ENCODE data around the gene RHOT2.

Gene RHOT2

GRCh38 chr16:625117-625976 lies 42.6 kb upstream of the RHOT2 start:
- peaks cover 14% of the 10 kb centered on the region for H3K4me1 ChIP-seq (ENCODE audit: insufficient read depth, low read length, severe bottlenecking)

GRCh38 chr16:625977-626765 lies 41.8 kb upstream of the RHOT2 start:
- Histone ChIP-seq H3K79me2 (ENCODE audit: insufficient read depth, low read length) (no peaks in the 10 kb centered on the region), H3K9me3 (ENCODE audit: low read length) (no peaks in the 10 kb centered on the region), H4K20me1 (ENCODE audit: insufficient read depth, low read length) (no peaks in the 10 kb centered on the region), H3K27me3 (ENCODE audit: insufficient read depth, low read length) (no peaks in the 10 kb centered on the region; the same call in 1 of the 2 replicates), H2AFZ (ENCODE audit: low read length) (no peak overlapping the region), H3K9ac (ENCODE audit: low read length) (no peak overlapping the region), H3K36me3 (ENCODE audit: insufficient read depth, low read length) (no peaks in the 10 kb centered on the region), H3K4me3 (ENCODE audit: low read depth, low read length, poor library complexity, severe bottlenecking) (no peak overlapping the region), H3K4me2 (ENCODE audit: low read length) (no peak overlapping the region), H3K27ac (ENCODE audit: low read depth, low read length, poor library complexity, severe bottlenecking) (no peak overlapping the region), H3K9me2 (ENCODE audit: low read depth, low read length) (no peaks in the 10 kb centered on the region), H3F3A (ENCODE audit: insufficient read depth, low read length) (no peaks in the 10 kb centered on the region), H3K4me1 (ENCODE audit: insufficient read depth, low read length, severe bottlenecking) (peaks cover 9% of the 10 kb centered on the region)
- no peak for TF ChIP-seq CTCF (IDR thresholded peaks at IDR 0.05; ENCODE audit: low read length)
- TF ChIP-seq EZH2 (IDR thresholded peaks at IDR 0.05; ENCODE audit: borderline replicate concordance, low read length): no peak

More at GRCh38 chr16:625117-625976, 42.6 kb upstream of the RHOT2 start:
- no peaks in the 10 kb centered on the region for H3K36me3 ChIP-seq (ENCODE audit: insufficient read depth, low read length)
- no peak overlapping the region for H3K4me2 ChIP-seq (ENCODE audit: low read length)
- no peak overlapping the region for H3K27ac ChIP-seq (ENCODE audit: low read depth, low read length, poor library complexity, severe bottlenecking)
- no peaks in the 10 kb centered on the region for H3K79me2 ChIP-seq (ENCODE audit: insufficient read depth, low read length)
- TF ChIP-seq EZH2 (IDR thresholded peaks at IDR 0.05; ENCODE audit: borderline replicate concordance, low read length) (no peak), CTCF (IDR thresholded peaks at IDR 0.05; ENCODE audit: low read length) (no peak)
- no peak overlapping the region for H3K9ac ChIP-seq (ENCODE audit: low read length)
- no peaks in the 10 kb centered on the region for H3K9me3 ChIP-seq (ENCODE audit: low read length)
- H3F3A ChIP-seq (ENCODE audit: insufficient read depth, low read length): no peaks in the 10 kb centered on the region
- no peaks in the 10 kb centered on the region for H4K20me1 ChIP-seq (ENCODE audit: insufficient read depth, low read length)
- H3K4me3 ChIP-seq (ENCODE audit: low read depth, low read length, poor library complexity, severe bottlenecking): no peak overlapping the region
- H3K27me3 ChIP-seq (ENCODE audit: insufficient read depth, low read length): no peaks in the 10 kb centered on the region
- no peak overlapping the region for H2AFZ ChIP-seq (ENCODE audit: low read length)
- H3K9me2 ChIP-seq (ENCODE audit: low read depth, low read length): no peaks in the 10 kb centered on the region

GRCh38 chr16:626787-627453 lies 41.0 kb upstream of the RHOT2 start:
- Histone ChIP-seq H2AFZ (ENCODE audit: low read length) (no peak overlapping the region), H3K4me1 (ENCODE audit: insufficient read depth, low read length, severe bottlenecking) (peaks cover 1% of the 10 kb centered on the region), H3K27ac (ENCODE audit: low read depth, low read length, poor library complexity, severe bottlenecking) (no peak overlapping the region)

More at GRCh38 chr16:626787-627453, 41.0 kb upstream of the RHOT2 start:
- no peaks in the 10 kb centered on the region for H3K36me3 ChIP-seq (ENCODE audit: insufficient read depth, low read length)
- no peak overlapping the region for H3K9ac ChIP-seq (ENCODE audit: low read length)
- H3K9me2 ChIP-seq (ENCODE audit: low read depth, low read length): no peaks in the 10 kb centered on the region
- no peak overlapping the region for H3K4me3 ChIP-seq (ENCODE audit: low read depth, low read length, poor library complexity, severe bottlenecking)
- H3F3A ChIP-seq (ENCODE audit: insufficient read depth, low read length): no peaks in the 10 kb centered on the region
- H3K9me3 ChIP-seq (ENCODE audit: low read length): no peaks in the 10 kb centered on the region
- H3K27me3 ChIP-seq (ENCODE audit: insufficient read depth, low read length): no peaks in the 10 kb centered on the region; the same call in 1 of the 2 replicates
- no peaks in the 10 kb centered on the region for H4K20me1 ChIP-seq (ENCODE audit: insufficient read depth, low read length)
- H3K79me2 ChIP-seq (ENCODE audit: insufficient read depth, low read length): no peaks in the 10 kb centered on the region
- H3K4me2 ChIP-seq (ENCODE audit: low read length): no peak overlapping the region
- TF ChIP-seq EZH2 (IDR thresholded peaks at IDR 0.05; ENCODE audit: borderline replicate concordance, low read length) (no peak), CTCF (IDR thresholded peaks at IDR 0.05; ENCODE audit: low read length) (no peak)
